Tibial nerve (tissue), 4 donors: ENCODE measurements around the gene TVP23A. TPM values are rescaled to one million over a fixed set of nuclear protein-coding genes. Genes with fewer than 3 reads are reported as not detected.

Experiments
- DNase-seq, 2 donors: peaks; one replicate each; pipeline ENCODE4 v3.0.0-alpha.2; 2019; ENCODE audit warnings: low spot score in 2 of 2
- H3K27ac ChIP-seq, 4 donors: fragments of 200-600 bp; sonication (generic) in 3 of 4; one replicate each; pipeline ENCODE4 v1.5.1; 2017 to 2019; ENCODE audit warnings: mild to moderate bottlenecking in 1 of 4
- H3K27me3 ChIP-seq, 2 donors: fragments of 200-600 bp; sonication (generic) in 1 of 2; one replicate each; pipeline versions ENCODE4 v1.5.1 to v1.6.0; 2017 to 2019
- H3K36me3 ChIP-seq, 3 donors: fragments of 200-600 bp; sonication (generic); one replicate each; pipeline ENCODE4 v1.5.1; 2018 to 2019
- H3K4me1 ChIP-seq, 4 donors: fragments of 200-600 bp; sonication (generic) in 3 of 4; one replicate each; pipeline ENCODE4 v1.5.1; 2017 to 2019
- H3K4me3 ChIP-seq, 4 donors: fragments of 200-600 bp; sonication (generic) in 3 of 4; one replicate each; pipeline ENCODE4 v1.5.1; 2017 to 2019; ENCODE audit warnings: mild to moderate bottlenecking in 1 of 4, moderate library complexity in 1 of 4
- H3K9me3 ChIP-seq, 4 donors: fragments of 200-600 bp; sonication (generic) in 3 of 4; one replicate each; pipeline ENCODE4 v1.5.1; 2017 to 2019
- CTCF ChIP-seq, 5 experiments: fragments of 200-600 bp in 3 of 5; fragments of 450-650 bp in 2 of 5; sonication (generic) in 3 of 5; IDR thresholded peaks; one replicate each; pipeline ENCODE4 v1.5.1; 2016 to 2019; ENCODE audit warnings: antibody characterized with exemption in 5 of 5, mild to moderate bottlenecking in 3 of 5, moderate library complexity in 2 of 5
- EP300 ChIP-seq, 2 donors: sonication (generic); formaldehyde crosslinking; IDR thresholded peaks; one replicate each; pipeline ENCODE4 v1.6.1; 2017; ENCODE audit warnings: antibody characterized with exemption in 2 of 2, mild to moderate bottlenecking in 1 of 2
- POLR2A ChIP-seq, 2 donors: fragments of 450-650 bp; IDR thresholded peaks; one replicate each; pipeline ENCODE4 v1.6.1; 2017; ENCODE audit warnings: antibody characterized with exemption in 2 of 2, mild to moderate bottlenecking in 2 of 2, moderate library complexity in 2 of 2
- WGBS, 2 donors: methylation state at CpG; one replicate each; pipeline ENCODE4 v1.1.5; 2018; 5-methylcytosine and 5-hydroxymethylcytosine counted together
- total RNA-seq, 4 donors: library from RNA; depleted of rRNA; stranded (reverse); fragments of >200 nt; gene quantifications; one replicate each; pipeline ENCODE4 v1.1.0, GENCODE V29; 2016

TVP23A gene
- total RNA-seq, 4 donors from 2014 or later, result 0.20 to 3.1 (median 0.60) TPM; not detected in 1

DNA sequence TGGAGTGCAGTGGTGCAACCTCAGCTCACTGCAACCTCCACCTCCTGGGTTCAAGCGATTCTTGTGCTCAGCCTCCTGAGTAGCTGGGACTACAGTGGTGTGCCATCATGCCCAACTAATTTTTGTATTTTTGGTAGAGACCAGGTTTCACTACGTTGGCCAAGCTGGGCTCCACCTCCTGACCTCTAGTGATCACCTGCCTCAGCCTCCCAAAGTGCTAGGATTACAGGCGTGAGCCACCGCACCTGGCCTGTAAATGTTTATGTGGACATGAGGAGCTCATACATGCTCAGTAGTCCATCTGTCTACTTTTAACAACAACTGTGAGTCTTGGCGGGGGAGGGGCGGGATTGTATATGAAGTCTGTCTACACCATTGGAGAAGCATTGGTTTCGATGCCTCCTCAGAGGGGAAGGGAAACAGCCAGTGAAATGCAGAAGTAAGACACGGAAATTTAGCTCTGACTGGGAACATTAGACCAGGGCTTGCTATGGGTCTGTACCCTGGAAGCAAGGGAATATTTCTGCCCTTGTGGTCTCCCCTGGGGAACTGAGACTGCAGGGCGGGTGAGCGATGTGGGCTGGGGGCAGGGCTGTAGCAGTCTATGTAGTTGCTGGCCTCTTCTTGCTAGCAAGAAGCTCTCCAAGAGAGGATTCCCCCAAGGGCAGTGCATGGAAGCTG is 65.6 kb downstream of the TVP23A start:
- Histone ChIP-seq H3K9me3 (no peaks in the 10 kb centered on the region), H3K36me3 (peaks cover 0 to 98% (median 11%) of the 10 kb centered on the region in 3 donors), H3K27me3 (no peaks in the 10 kb centered on the region), H3K27ac (peak overlapping the region in 2 of 4 donors; percentile 4 to 53), H3K4me3 (no peak overlapping the region), H3K4me1 (peaks cover 0 to 5% (median 2%) of the 10 kb centered on the region in 4 donors)
- TF ChIP-seq EP300 (IDR thresholded peaks at IDR 0.05), result peak in 1 of 2 donors; percentile 62
- TF ChIP-seq POLR2A (IDR thresholded peaks at IDR 0.05), result no peak
- no peak for TF ChIP-seq CTCF (IDR thresholded peaks at IDR 0.05)
- DNase-seq, result peak; percentile 70 to 73
- 86 to 87% methylated on average over 10 of the region's 10 CpGs for WGBS, 2 donors

DNA sequence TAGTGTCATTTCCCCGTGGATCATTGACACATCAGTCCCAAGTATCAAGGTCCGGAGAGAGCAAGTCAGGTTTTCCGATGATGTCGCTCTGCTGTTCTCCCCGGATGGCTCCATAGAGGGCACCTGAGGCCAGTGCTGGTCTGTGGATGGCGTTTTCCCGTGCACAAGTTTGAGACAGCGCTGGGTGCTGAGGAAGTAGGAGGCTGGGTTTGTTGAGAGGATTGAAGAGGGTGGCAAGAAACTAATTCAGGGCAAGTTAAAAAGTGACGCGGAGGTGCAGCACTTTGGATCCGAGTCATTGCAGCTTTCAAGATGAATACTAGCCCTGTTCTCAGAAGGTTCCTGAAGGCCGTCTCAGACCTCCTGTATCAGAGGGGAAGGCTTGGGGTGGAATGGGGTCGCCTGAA is 67.3 kb downstream of the TVP23A start:
- H3K9me3 ChIP-seq, result no peaks in the 10 kb centered on the region
- TF ChIP-seq EP300 (IDR thresholded peaks at IDR 0.05) (no peak), CTCF (IDR thresholded peaks at IDR 0.05) (no peak), POLR2A (IDR thresholded peaks at IDR 0.05) (no peak)
- H3K27me3 ChIP-seq, result no peaks in the 10 kb centered on the region
- H3K4me1 ChIP-seq, result peaks cover 0 to 5% (median 2%) of the 10 kb centered on the region in 4 donors
- no peak overlapping the region for H3K4me3 ChIP-seq
- H3K27ac ChIP-seq, result peak overlapping the region in 2 of 4 donors; percentile 27 to 34
- peaks cover 0 to 94% (median 4%) of the 10 kb centered on the region in 3 donors for H3K36me3 ChIP-seq
- WGBS, 2 donors, result 74 to 77% methylated on average over 13 of the region's 13 CpGs
- DNase-seq, result no peak

- Histone ChIP-seq H3K4me3 (no peak overlapping the region), H3K9me3 (no peaks in the 10 kb centered on the region), H3K36me3 (peaks cover 0 to 89% (median 4%) of the 10 kb centered on the region in 3 donors), H3K4me1 (peaks cover 0 to 5% (median 2%) of the 10 kb centered on the region in 4 donors), H3K27me3 (no peaks in the 10 kb centered on the region), H3K27ac (peak overlapping the region in 1 of 4 donors; percentile 27)
- 82% methylated on average over 11 of the region's 11 CpGs for WGBS, 2 donors
- no peak for DNase-seq
- TF ChIP-seq CTCF (IDR thresholded peaks at IDR 0.05) (no peak), EP300 (IDR thresholded peaks at IDR 0.05) (no peak), POLR2A (IDR thresholded peaks at IDR 0.05) (no peak)
These were observed 67.8 kb downstream of the TVP23A start for GRCh38 chr16:10750793-10751192.

DNA sequence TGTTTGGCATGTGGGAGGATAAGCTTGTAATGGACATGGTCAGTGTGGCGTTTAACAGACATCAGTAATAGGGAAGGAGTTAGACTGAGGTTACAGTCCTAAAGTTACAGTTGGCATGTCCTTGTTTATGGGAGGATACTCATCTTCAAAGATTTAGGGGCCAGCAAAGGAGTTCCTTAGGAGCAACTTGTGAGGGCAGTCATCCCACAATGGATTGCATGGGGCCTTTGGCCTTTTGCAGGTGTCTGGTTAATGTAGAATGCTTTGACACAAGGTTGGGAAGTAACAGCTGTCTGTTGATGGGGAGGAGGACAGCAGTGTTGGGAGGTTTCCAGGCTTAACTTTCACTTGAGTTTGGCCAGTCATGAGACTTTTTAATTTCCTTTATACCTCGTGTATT is 72.8 kb downstream of the TVP23A start:
- no peak for TF ChIP-seq CTCF (IDR thresholded peaks at IDR 0.05)
- TF ChIP-seq EP300 (IDR thresholded peaks at IDR 0.05), result no peak
- TF ChIP-seq POLR2A (IDR thresholded peaks at IDR 0.05), result no peak
- no peak overlapping the region for H3K27ac ChIP-seq
- no peak overlapping the region for H3K4me3 ChIP-seq
- H3K27me3 ChIP-seq, result no peaks in the 10 kb centered on the region
- peaks cover 0 to 18% (median 9%) of the 10 kb centered on the region in 4 donors for H3K4me1 ChIP-seq
- no peaks in the 10 kb centered on the region for H3K9me3 ChIP-seq
- H3K36me3 ChIP-seq, result peaks cover 0 to 39% (median 0%) of the 10 kb centered on the region in 3 donors
- 69 to 70% methylated on average over 2 of the region's 2 CpGs for WGBS, 2 donors
- no peak for DNase-seq

DNA sequence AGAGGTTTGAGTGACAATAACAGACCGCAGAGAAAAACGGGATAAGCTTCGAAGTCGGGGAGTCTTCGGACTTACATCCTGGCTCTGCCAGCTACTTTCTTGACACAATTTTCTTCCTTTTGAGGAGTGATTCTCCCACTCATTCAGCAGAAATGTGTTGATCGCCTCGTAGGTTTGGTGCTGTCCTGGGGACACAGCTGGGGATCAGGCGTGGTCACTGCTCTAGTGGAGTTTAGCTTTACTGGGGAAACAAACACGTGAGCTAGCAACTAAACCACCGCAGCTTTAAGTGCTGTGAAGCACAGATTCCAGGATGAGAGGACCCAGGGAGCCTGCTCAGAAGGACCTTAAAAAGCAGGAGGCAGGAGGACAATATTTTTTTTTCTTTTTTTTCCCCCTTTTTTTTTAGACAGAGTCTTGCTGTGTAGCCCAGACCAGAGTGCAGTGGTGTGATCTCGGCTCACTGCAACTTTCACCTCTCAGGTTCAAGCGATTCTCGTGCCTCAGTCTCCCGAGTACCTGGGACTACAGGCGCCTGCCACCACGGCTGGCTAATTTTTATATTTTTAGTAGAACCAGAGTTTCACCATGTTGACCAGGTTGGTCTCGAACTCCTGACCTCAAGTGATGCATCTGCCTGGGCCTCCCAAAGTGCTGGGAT is 74.1 kb downstream of the TVP23A start:
- WGBS, 2 donors, result 38 to 41% methylated on average over 17 of the region's 17 CpGs

More for the DNA sequence above, 74.1 kb downstream of the TVP23A start:
- Histone ChIP-seq H3K27me3 (no peaks in the 10 kb centered on the region), H3K27ac (peak overlapping the region; percentile 93 to 98 (median 97)), H3K4me1 (peaks cover 0 to 18% (median 11%) of the 10 kb centered on the region in 4 donors), H3K9me3 (no peaks in the 10 kb centered on the region), H3K36me3 (peaks cover 0 to 26% (median 0%) of the 10 kb centered on the region in 3 donors), H3K4me3 (peak overlapping the region; percentile 43 to 77 (median 68))
- DNase-seq, result no peak
- no peak for TF ChIP-seq EP300 (IDR thresholded peaks at IDR 0.05)
- no peak for TF ChIP-seq CTCF (IDR thresholded peaks at IDR 0.05)
- TF ChIP-seq POLR2A (IDR thresholded peaks at IDR 0.05), result peak in 1 of 2 donors; percentile 43
